A673 (cell line): ENCODE measurements around the gene ATP6V1C2. TPM values are rescaled to one million over a fixed set of nuclear protein-coding genes. Genes with fewer than 3 reads are reported as not detected.
A peak's percentile ranks its signal among the peaks of the same experiment; 100 is the strongest.

Source experiments
- BruUV-seq: library from RNA; stranded (reverse); fragments of 400-500 nt; replicated peaks from 2 replicates; lab custom pipeline; 2021; lab: Mats Ljungman, UMichigan
- CTCF ChIA-PET: fragments of 300-600 bp; sonication (Branson Sonifier 250); formaldehyde crosslinking; loops from one replicate; lab custom pipeline; 2022; ENCODE audit warnings: antibody characterized with exemption; lab: Charles Lee
- POLR2A ChIA-PET: fragments of 300-600 bp; sonication (Branson Sonifier 250); formaldehyde crosslinking; loops from one replicate; lab custom pipeline; 2022; ENCODE audit warnings: antibody characterized with exemption; ENCODE audit not compliant: low non-redundant PET; lab: Charles Lee
- DNase-seq: peaks from one replicate; pipeline ENCODE4 v3.0.0-alpha.2; 2015; ENCODE audit warnings: low spot score
- H3K27ac ChIP-seq: fragments of 200-600 bp; sonication (generic); 2 replicates; pipeline ENCODE4 v1.5.1; 2016; ENCODE audit warnings: mixed run types, low read depth, mild to moderate bottlenecking, mixed read lengths, antibody characterized with exemption, low read length; ENCODE audit not compliant: poor library complexity, severe bottlenecking
- H3K27me3 ChIP-seq: fragments of 200-600 bp; sonication (generic); replicated peaks from 2 replicates; pipeline ENCODE4 v1.6.1; 2017; ENCODE audit warnings: mixed run types, low read depth, mild to moderate bottlenecking, mixed read lengths, antibody characterized with exemption, low read length; ENCODE audit not compliant: insufficient read depth, poor library complexity
- H3K36me3 ChIP-seq: fragments of 200-600 bp; sonication (generic); 2 replicates; pipeline ENCODE4 v1.6.1; 2016; ENCODE audit warnings: mixed run types, mild to moderate bottlenecking, mixed read lengths, antibody characterized with exemption, low read length; ENCODE audit not compliant: insufficient read depth, poor library complexity, severe bottlenecking
- H3K4me1 ChIP-seq: fragments of 200-600 bp; sonication (generic); 2 replicates; pipeline ENCODE4 v1.6.1; 2017; ENCODE audit warnings: mixed run types, mild to moderate bottlenecking, mixed read lengths, antibody characterized with exemption, low read length; ENCODE audit not compliant: insufficient read depth, poor library complexity, severe bottlenecking
- H3K4me3 ChIP-seq: fragments of 200-600 bp; sonication (generic); 2 replicates; pipeline ENCODE4 v1.5.1; 2016; ENCODE audit warnings: low read depth, mixed run types, mild to moderate bottlenecking, mixed read lengths, low read length; ENCODE audit not compliant: poor library complexity, severe bottlenecking
- H3K9me3 ChIP-seq: fragments of 200-600 bp; sonication (generic); 2 replicates; pipeline ENCODE4 v1.6.1; 2016; ENCODE audit warnings: mixed run types, low read depth, mild to moderate bottlenecking, mixed read lengths, antibody characterized with exemption, low read length; ENCODE audit not compliant: poor library complexity, severe bottlenecking
- EZH2 ChIP-seq: fragments of 200-600 bp; sonication (generic); IDR thresholded peaks from 2 replicates; pipeline ENCODE4 v1.6.1; 2017; ENCODE audit warnings: borderline replicate concordance, low read depth, mild to moderate bottlenecking, mixed read lengths, antibody characterized with exemption, low read length; ENCODE audit not compliant: poor library complexity, severe bottlenecking
- intact Hi-C: fragments of 100-400 bp; cut with micrococcal nuclease; formaldehyde crosslinking; loops from one replicate; pipeline ENCODE4 v1.10.0; 2022; ENCODE audit not compliant: unreplicated experiment
- total RNA-seq: library from RNA; stranded (reverse); gene quantifications from 2 replicates; pipeline ENCODE4 v1.2.3, GENCODE V29; 2021
- TF ChIP-seq, protein P1 (sequence below): fragments of 300-800, 200-600 bp; sonication (generic); conservative IDR thresholded peaks from 2 replicates; pipeline ENCODE4 v1.5.1; 2017; ENCODE audit warnings: low read depth, mild to moderate bottlenecking, antibody characterized with exemption, low read length, moderate library complexity, mixed read lengths

ATP6V1C2 gene
- total RNA-seq, 1 experiment from 2014 or later: not detected

DNA sequence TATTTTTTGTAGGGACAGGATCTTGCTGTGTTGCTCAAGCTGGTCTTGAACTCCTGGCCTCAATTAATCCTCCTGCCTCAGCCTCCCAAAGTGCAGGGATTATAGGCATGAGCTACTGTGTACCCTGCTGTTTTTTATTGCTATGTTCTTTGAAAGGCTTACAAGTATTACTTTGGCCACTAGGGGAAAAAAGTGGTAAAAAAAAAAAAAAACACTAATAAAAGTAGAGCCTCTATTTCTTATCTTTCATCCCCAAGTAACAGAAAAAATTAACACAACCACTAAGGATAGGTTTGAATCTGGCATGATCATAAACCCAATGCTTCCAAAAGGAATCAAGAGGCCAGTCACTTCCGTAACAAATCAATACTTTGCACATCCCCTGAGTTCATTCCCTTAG is 43.2 kb upstream of the ATP6V1C2 start:
- peak; percentile 19 for DNase-seq
- no peaks in the 10 kb centered on the region for H3K27me3 ChIP-seq
- no peaks in the 10 kb centered on the region for H3K4me1 ChIP-seq
- intact Hi-C loops: no loop called here
- no peak overlapping the region for H3K4me3 ChIP-seq
- H3K9me3 ChIP-seq: no peaks in the 10 kb centered on the region
- peaks cover 16% of the 10 kb centered on the region for H3K36me3 ChIP-seq
- TF ChIP-seq, protein P1, sequence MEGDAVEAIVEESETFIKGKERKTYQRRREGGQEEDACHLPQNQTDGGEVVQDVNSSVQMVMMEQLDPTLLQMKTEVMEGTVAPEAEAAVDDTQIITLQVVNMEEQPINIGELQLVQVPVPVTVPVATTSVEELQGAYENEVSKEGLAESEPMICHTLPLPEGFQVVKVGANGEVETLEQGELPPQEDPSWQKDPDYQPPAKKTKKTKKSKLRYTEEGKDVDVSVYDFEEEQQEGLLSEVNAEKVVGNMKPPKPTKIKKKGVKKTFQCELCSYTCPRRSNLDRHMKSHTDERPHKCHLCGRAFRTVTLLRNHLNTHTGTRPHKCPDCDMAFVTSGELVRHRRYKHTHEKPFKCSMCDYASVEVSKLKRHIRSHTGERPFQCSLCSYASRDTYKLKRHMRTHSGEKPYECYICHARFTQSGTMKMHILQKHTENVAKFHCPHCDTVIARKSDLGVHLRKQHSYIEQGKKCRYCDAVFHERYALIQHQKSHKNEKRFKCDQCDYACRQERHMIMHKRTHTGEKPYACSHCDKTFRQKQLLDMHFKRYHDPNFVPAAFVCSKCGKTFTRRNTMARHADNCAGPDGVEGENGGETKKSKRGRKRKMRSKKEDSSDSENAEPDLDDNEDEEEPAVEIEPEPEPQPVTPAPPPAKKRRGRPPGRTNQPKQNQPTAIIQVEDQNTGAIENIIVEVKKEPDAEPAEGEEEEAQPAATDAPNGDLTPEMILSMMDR: peak; percentile 42; the same call in 1 of the 2 replicates
- TF ChIP-seq EZH2: no peak
- ChIA-PET CTCF (interaction anchor here (0.7 to 1.2 kb wide), 3 partner anchors 11 to 212 kb away, joined by 4 to 6 read pairs (median 4); no protein-coding TSS in a partner anchor), POLR2A (interaction anchor here (0.7 kb wide), 1 partner anchor 336 kb away, joined by 11 read pairs; no protein-coding TSS in a partner anchor)
- no TSS peak for BruUV-seq
- H3K27ac ChIP-seq: no peak overlapping the region

DNA sequence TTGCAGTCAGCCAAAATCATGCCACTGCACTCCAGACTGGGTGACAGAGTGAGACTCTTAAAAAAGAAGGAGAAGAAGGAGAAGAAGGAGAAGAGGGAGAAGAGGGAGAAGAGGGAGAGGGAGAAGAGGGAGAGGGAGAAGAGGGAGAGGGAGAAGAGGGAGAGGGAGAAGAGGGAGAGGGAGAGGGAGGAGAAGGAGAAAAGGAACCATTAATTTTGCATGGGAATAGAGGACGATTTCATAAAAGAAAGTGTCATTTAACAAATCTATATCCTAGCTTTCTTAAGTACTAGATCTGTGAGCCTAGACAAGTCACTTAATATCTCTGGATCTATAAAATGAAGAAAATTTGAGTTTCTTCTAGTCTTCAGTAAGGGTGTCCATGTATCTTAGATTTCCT is 41.2 kb upstream of the ATP6V1C2 start:
- Histone ChIP-seq H3K4me1 (no peaks in the 10 kb centered on the region), H3K4me3 (no peak overlapping the region), H3K27me3 (no peaks in the 10 kb centered on the region), H3K27ac (no peak overlapping the region), H3K36me3 (peaks cover 27% of the 10 kb centered on the region), H3K9me3 (no peaks in the 10 kb centered on the region)
- no peak for TF ChIP-seq EZH2
- TF ChIP-seq, protein P1: no peak
- DNase-seq: no peak
- ChIA-PET POLR2A (no interaction called here), CTCF (no interaction called here)
- no TSS peak for BruUV-seq
- intact Hi-C loops: no loop called here

DNA sequence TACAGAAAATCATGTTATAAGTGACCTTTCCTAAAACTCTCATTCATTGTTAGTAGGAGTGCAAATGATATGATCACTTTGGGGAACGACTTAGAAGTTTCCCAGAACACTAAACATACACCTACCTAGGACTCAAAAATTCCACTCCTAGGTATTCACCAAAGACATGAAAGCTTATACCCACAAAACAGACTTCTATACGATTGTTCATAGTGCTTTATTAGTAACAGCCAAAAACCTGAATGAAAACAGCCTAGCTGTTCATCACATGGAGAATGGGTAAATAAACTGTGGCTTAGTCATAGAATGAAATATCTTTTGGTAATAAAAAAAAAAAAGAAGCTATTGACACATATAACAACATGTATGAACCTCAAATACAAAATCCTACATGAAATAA is 40.5 kb upstream of the ATP6V1C2 start:
- no peak overlapping the region for H3K27ac ChIP-seq
- H3K4me1 ChIP-seq: no peaks in the 10 kb centered on the region
- peaks cover 27% of the 10 kb centered on the region for H3K36me3 ChIP-seq
- H3K4me3 ChIP-seq: no peak overlapping the region
- ChIA-PET CTCF (no interaction called here), POLR2A (no interaction called here)
- TF ChIP-seq, protein P1: no peak
- no peak for TF ChIP-seq EZH2
- no TSS peak for BruUV-seq
- intact Hi-C loops: no loop called here
- DNase-seq: no peak
- no peaks in the 10 kb centered on the region for H3K27me3 ChIP-seq
- no peaks in the 10 kb centered on the region for H3K9me3 ChIP-seq
